RWPE1 (cell line): ENCODE measurements around the gene C1orf21.

Source experiments
- CTCF ChIA-PET: fragments of 350-600 bp; sonication (Branson Sonifier 250); formaldehyde crosslinking; extraction: SDS; loops from one replicate; lab custom pipeline; 2021; lab: Yijun Ruan, JAX
- POLR2A ChIA-PET: fragments of 400-600 bp; formaldehyde crosslinking; extraction: SDS; loops from one replicate; lab custom pipeline; 2020; ENCODE audit warnings: antibody characterized with exemption; ENCODE audit not compliant: low non-redundant PET; lab: Yijun Ruan, JAX
- DNase-seq: peaks from one replicate; pipeline ENCODE4 v3.0.0; 2012; ENCODE audit warnings: low spot score
- H3K27ac ChIP-seq: fragments of 450-650 bp; 2 replicates; pipeline ENCODE4 v1.5.1; 2017
- TF ChIP-seq, protein P1 (sequence below): fragments of 450-650 bp; conservative IDR thresholded peaks from 2 replicates; pipeline ENCODE4 v1.5.1; 2017; ENCODE audit warnings: low read depth, mild to moderate bottlenecking

Gene C1orf21

DNA sequence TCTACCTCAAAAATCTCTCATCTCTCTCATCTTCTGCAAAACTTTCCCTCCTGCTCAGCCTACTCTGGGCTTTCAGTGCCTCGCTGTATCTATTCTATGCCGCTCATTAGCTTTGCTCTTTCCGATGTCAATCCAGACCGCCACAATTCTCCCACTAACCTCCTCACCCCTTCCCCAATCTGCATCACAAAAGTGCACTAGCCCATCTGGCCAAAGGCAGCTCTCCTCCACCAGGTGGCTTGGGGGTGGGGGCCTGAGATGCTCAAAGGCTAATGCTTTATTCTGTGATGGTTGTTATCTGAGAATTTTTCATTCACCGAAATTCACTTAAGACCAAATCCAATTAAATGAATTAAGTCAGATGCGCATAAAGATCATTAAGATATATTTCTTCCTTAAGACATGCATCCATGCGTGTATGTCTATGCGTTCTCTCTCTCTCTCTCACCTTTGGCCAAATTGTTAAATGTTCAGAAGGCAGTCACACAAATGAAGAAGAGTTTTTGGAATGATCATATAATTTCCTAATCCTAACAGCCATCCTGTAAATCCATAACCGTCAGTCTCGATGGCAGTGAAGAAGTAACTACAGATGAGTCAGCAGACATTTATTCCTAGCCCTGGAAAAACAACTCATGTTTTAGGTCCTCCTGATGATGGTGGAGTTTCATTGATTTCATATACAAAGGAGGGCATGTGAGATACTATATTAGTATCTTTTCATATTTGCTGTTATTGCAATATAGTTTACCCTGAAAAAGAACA, 111.3 kb downstream of the C1orf21 start:
- DNase-seq = no peak
- ChIA-PET CTCF (no interaction called here), POLR2A (no interaction called here)
- H3K27ac ChIP-seq = no peak overlapping the region
- TF ChIP-seq, protein P1, sequence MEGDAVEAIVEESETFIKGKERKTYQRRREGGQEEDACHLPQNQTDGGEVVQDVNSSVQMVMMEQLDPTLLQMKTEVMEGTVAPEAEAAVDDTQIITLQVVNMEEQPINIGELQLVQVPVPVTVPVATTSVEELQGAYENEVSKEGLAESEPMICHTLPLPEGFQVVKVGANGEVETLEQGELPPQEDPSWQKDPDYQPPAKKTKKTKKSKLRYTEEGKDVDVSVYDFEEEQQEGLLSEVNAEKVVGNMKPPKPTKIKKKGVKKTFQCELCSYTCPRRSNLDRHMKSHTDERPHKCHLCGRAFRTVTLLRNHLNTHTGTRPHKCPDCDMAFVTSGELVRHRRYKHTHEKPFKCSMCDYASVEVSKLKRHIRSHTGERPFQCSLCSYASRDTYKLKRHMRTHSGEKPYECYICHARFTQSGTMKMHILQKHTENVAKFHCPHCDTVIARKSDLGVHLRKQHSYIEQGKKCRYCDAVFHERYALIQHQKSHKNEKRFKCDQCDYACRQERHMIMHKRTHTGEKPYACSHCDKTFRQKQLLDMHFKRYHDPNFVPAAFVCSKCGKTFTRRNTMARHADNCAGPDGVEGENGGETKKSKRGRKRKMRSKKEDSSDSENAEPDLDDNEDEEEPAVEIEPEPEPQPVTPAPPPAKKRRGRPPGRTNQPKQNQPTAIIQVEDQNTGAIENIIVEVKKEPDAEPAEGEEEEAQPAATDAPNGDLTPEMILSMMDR = no peak

GRCh38 chr1:184499616-184500015, 112.8 kb downstream of the C1orf21 start:
- CTCF ChIA-PET = no interaction called here
- POLR2A ChIA-PET = no interaction called here
- TF ChIP-seq, protein P1 = no peak
- DNase-seq = no peak
- no peak overlapping the region for H3K27ac ChIP-seq

DNA sequence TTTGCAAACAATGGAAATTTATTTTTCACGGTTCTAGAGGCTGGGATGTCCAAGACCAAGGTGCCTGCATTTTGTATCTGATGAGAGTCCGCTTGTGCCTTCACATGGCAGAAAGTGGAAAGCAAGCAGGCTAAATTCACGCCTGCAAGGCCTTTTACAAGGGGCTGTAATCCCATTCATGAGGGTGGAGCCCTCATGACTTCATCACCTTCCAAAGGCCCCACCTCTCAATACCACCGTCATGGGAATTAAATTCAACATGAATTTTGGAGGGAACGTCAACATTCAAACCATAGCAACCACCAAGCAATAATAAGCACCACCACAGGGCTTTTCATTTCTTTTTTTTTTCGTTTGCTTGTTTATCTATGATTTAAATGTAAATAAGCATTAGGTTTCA, 115.3 kb downstream of the C1orf21 start:
- ChIA-PET CTCF (no interaction called here), POLR2A (no interaction called here)
- DNase-seq = no peak
- TF ChIP-seq, protein P1 = no peak
- no peak overlapping the region for H3K27ac ChIP-seq

DNA sequence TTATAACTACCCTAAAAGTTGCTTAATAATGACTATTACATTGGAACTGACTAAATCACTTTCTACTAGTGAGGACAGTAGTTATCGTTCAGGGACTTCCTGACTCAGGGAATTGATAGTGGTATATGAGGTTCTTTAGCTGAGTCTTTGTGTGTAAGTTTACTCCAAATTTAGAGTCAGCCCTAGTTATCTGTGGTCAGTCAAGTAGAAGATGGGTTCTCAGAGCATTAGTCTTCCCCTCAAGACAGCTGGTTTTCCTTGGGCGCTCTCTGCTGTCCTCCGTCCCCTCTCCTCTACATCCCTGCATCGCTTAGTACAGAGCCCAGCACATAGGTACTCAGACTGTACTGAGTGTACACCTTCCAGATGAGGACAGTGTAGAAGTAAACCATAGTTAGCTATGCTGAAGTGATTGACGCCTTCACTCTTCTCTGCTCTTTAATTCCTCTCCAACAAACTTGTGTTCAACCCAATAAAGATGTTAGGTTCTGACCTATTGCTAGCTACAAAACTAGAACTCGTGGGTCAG, 116.5 kb downstream of the C1orf21 start:
- ChIA-PET POLR2A (no interaction called here), CTCF (interaction anchor here (0.7 kb wide), 1 partner anchor 216 kb away, joined by 3 read pairs; no protein-coding TSS in a partner anchor)
- no peak overlapping the region for H3K27ac ChIP-seq
- DNase-seq = no peak
- TF ChIP-seq, protein P1 = no peak

DNA sequence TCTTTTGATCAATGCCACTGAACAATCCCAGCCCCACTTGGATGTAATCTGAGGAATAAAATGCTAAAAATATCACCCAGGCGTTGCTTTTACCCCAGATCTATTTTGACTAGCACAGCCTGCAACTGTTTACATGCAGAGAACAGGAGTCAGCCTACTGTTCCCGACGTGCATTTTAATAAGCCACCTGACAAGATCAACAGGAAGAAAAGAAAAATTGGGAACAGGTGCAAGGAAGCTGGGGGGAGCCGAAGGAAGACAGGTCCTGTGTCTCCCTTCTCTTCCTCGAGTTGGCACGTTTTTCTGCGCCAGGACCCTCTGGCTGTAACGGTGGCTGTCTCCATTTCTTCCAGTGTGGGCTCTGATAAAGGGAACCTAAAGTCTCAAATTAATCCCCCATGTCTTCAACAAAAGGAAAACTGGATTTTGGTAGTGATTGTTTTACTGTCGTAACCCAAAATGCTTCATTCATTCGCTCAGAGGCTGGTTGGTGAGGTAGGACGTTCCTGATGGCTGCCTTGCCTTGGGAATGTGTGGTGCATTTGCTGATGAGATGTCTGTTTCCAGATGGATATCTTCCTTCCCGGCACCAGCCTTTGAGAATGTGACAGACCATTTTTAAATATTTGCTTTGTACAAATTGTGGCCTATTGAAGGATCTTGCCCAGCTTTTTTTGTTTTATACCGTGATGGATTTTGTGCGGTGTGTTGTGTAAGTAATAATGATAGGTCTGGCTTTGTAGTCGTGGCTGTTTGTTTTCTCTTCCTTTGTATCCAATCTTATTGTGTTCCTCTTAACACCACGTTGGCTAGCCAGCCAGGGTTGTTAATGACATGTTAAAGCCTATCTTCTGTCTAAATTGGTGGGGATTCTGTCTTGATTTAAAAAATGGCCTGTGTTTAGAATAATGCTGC, 117.5 kb downstream of the C1orf21 start:
- no peak for DNase-seq
- POLR2A ChIA-PET = no interaction called here
- CTCF ChIA-PET = no interaction called here
- no peak overlapping the region for H3K27ac ChIP-seq
- TF ChIP-seq, protein P1 = no peak

- TF ChIP-seq, protein P1 = no peak
- ChIA-PET CTCF (no interaction called here), POLR2A (no interaction called here)
- no peak for DNase-seq
- no peak overlapping the region for H3K27ac ChIP-seq
Measured at GRCh38 chr1:184504955-184505338, 118.1 kb downstream of the C1orf21 start.
